Endothelial cell of umbilical vein (primary cell): ENCODE results near the gene GYS2. TPM values are rescaled to one million over a fixed set of nuclear protein-coding genes. Genes with fewer than 3 reads are reported as not detected.

Experiments used
- polyA plus RNA-seq, 4 experiments: library from polyadenylated mRNA; depleted of rRNA in 3 of 4; stranded (reverse) in 3 of 4; unstranded in 1 of 4; fragments of >200 nt; gene quantifications; 2 replicates each; pipeline versions ENCODE4 v1.2.1 to v1.2.3, GENCODE V29; 2011 to 2012; ENCODE audit warnings: missing spikeins in 1 of 4
- total RNA-seq: library from RNA; stranded (reverse); gene quantifications from 2 replicates; pipeline ENCODE4 v1.2.3, GENCODE V29; 2021

Gene GYS2
- total and polyA plus RNA-seq, 2 donors (not counting 3 experiments of a cell fraction or from before 2014, with no cell fraction given), result 0.04 TPM; not detected in 1

Other genes with a start within 250 kb of the GYS2 start
- not detected in 2 replicates for gene IAPP, start 231.9 kb downstream of the GYS2 start, total RNA-seq
- not detected in 2 replicates for gene IAPP, start 231.9 kb downstream of the GYS2 start, polyA plus RNA-seq
- gene PYROXD1, start 167.2 kb downstream of the GYS2 start, total RNA-seq, result 10.1 and 12.0 TPM in 2 replicates
- gene PYROXD1, start 167.2 kb downstream of the GYS2 start, polyA plus RNA-seq, result 3.7 and 5.3 TPM in 2 replicates
- 50.3 and 51.4 TPM in 2 replicates for gene RECQL, start 103.2 kb downstream of the GYS2 start, total RNA-seq
- 5.7 and 9.3 TPM in 2 replicates for gene RECQL, start 103.2 kb downstream of the GYS2 start, polyA plus RNA-seq
- 50.5 and 59.4 TPM in 2 replicates for gene GOLT1B, start 103.1 kb downstream of the GYS2 start, total RNA-seq
- gene GOLT1B, start 103.1 kb downstream of the GYS2 start, polyA plus RNA-seq, result 21.9 and 44.4 TPM in 2 replicates
- gene SPX, start 78.6 kb downstream of the GYS2 start, total RNA-seq, result not detected in 2 replicates
- 0.06 TPM in 1 of 2 replicates, not detected in the other for gene SPX, start 78.6 kb downstream of the GYS2 start, polyA plus RNA-seq
- gene LDHB, start 53.0 kb upstream of the GYS2 start, total RNA-seq, result 670 and 703 TPM in 2 replicates
- gene LDHB, start 53.0 kb upstream of the GYS2 start, polyA plus RNA-seq, result 287 and 437 TPM in 2 replicates
- gene KCNJ8, start 169.9 kb upstream of the GYS2 start, total RNA-seq, result not detected in 2 replicates
- not detected in 2 replicates for gene KCNJ8, start 169.9 kb upstream of the GYS2 start, polyA plus RNA-seq